ENCODE measurements around the gene CNTD1. TPM values are rescaled to one million over a fixed set of nuclear protein-coding genes. Genes with fewer than 3 reads are reported as not detected.
A peak's percentile ranks its signal among the peaks of the same experiment; 100 is the strongest.

CNTD1 gene
- total RNA-seq, 1 experiment from 2014 or later = not detected

GRCh38 chr17:42750739-42751344 lies 47.8 kb upstream of the CNTD1 start:
- Histone ChIP-seq H4K20me1 (ENCODE audit: insufficient read depth) (no peaks in the 10 kb centered on the region), H3K9me3 (ENCODE audit: insufficient read depth, low read depth) (no peaks in the 10 kb centered on the region), H3K27ac (no peak overlapping the region), H3F3A (ENCODE audit: insufficient read depth, low read depth) (no peaks in the 10 kb centered on the region; the same call in 1 of the 2 replicates), H3K79me2 (ENCODE audit: low read depth) (no peaks in the 10 kb centered on the region), H3K4me1 (replicated peaks; ENCODE audit: insufficient read depth) (peaks cover 3% of the 10 kb centered on the region; the same call in 1 of the 2 replicates), H2AFZ (no peak overlapping the region), H3K4me3 (no peak overlapping the region), H3K36me3 (ENCODE audit: low read depth) (no peaks in the 10 kb centered on the region), H3K9me2 (ENCODE audit: insufficient read depth) (no peaks in the 10 kb centered on the region), H3K27me3 (ENCODE audit: insufficient read depth, low read depth) (no peaks in the 10 kb centered on the region), H3K4me2 (no peak overlapping the region)
- no TSS peak for BruUV-seq (replicated peaks)
- CTCF ChIA-PET = interaction anchor here (1.7 kb wide), 1 partner anchor 13 kb away, joined by 4 read pairs; no protein-coding TSS in a partner anchor
- TF ChIP-seq CTCF (conservative IDR thresholded peaks at IDR 0.05) = no peak
- no peak for TF ChIP-seq EZH2 (IDR thresholded peaks at IDR 0.05; ENCODE audit: low read depth)
- DNase-seq = no peak
- intact Hi-C loops (cut with micrococcal nuclease; ENCODE audit: unreplicated experiment) = no loop called here
- POLR2A ChIA-PET (ENCODE audit: unreplicated experiment) = no interaction called here

GRCh38 chr17:42751628-42752027 lies 47.0 kb upstream of the CNTD1 start:
- Histone ChIP-seq H3K4me3 (no peak overlapping the region), H3K27ac (no peak overlapping the region), H3K4me2 (no peak overlapping the region), H4K20me1 (ENCODE audit: insufficient read depth) (no peaks in the 10 kb centered on the region), H3K9me2 (ENCODE audit: insufficient read depth) (no peaks in the 10 kb centered on the region), H3K79me2 (ENCODE audit: low read depth) (no peaks in the 10 kb centered on the region), H2AFZ (no peak overlapping the region), H3K27me3 (ENCODE audit: insufficient read depth, low read depth) (no peaks in the 10 kb centered on the region), H3K36me3 (ENCODE audit: low read depth) (no peaks in the 10 kb centered on the region), H3F3A (ENCODE audit: insufficient read depth, low read depth) (no peaks in the 10 kb centered on the region; the same call in 1 of the 2 replicates), H3K9me3 (ENCODE audit: insufficient read depth, low read depth) (no peaks in the 10 kb centered on the region), H3K4me1 (replicated peaks; ENCODE audit: insufficient read depth) (peaks cover 3% of the 10 kb centered on the region; the same call in 1 of the 2 replicates)
- BruUV-seq (replicated peaks) = no TSS peak
- CTCF ChIA-PET = interaction anchor here (0.6 kb wide), 1 partner anchor 71 kb away, joined by 3 read pairs; no protein-coding TSS in a partner anchor
- DNase-seq = no peak
- intact Hi-C loops (cut with micrococcal nuclease; ENCODE audit: unreplicated experiment) = no loop called here
- TF ChIP-seq EZH2 (IDR thresholded peaks at IDR 0.05; ENCODE audit: low read depth) (no peak), CTCF (conservative IDR thresholded peaks at IDR 0.05) (no peak)
- POLR2A ChIA-PET (ENCODE audit: unreplicated experiment) = no interaction called here

- BruUV-seq (replicated peaks) = no TSS peak
- POLR2A ChIA-PET (ENCODE audit: unreplicated experiment) = no interaction called here
- Histone ChIP-seq H3F3A (ENCODE audit: insufficient read depth, low read depth) (no peaks in the 10 kb centered on the region), H2AFZ (no peak overlapping the region), H3K36me3 (ENCODE audit: low read depth) (no peaks in the 10 kb centered on the region), H3K4me1 (replicated peaks; ENCODE audit: insufficient read depth) (no peaks in the 10 kb centered on the region), H3K79me2 (ENCODE audit: low read depth) (no peaks in the 10 kb centered on the region), H3K27me3 (ENCODE audit: insufficient read depth, low read depth) (peaks cover 1% of the 10 kb centered on the region), H3K4me2 (no peak overlapping the region), H4K20me1 (ENCODE audit: insufficient read depth) (no peaks in the 10 kb centered on the region), H3K4me3 (no peak overlapping the region), H3K9me2 (ENCODE audit: insufficient read depth) (no peaks in the 10 kb centered on the region), H3K27ac (no peak overlapping the region), H3K9me3 (ENCODE audit: insufficient read depth, low read depth) (no peaks in the 10 kb centered on the region)
- peak; percentile 22 to 67 for DNase-seq
- CTCF ChIA-PET = no interaction called here
- no peak for TF ChIP-seq CTCF (conservative IDR thresholded peaks at IDR 0.05)
- TF ChIP-seq EZH2 (IDR thresholded peaks at IDR 0.05; ENCODE audit: low read depth) = no peak
- intact Hi-C loops (cut with micrococcal nuclease; ENCODE audit: unreplicated experiment) = no loop called here
These were observed 43.9 kb upstream of the CNTD1 start for GRCh38 chr17:42754782-42755181.

Data from PC-9 (cell line).